HG03571 (cell line): ENCODE data around the gene SLC2A4.

Experiments
- ATAC-seq: cut with Tn5 transposase; IDR thresholded peaks from one replicate; pipeline ENCODE4 v1.9.1; 2021; ENCODE audit not compliant: unreplicated experiment

SLC2A4 gene

DNA sequence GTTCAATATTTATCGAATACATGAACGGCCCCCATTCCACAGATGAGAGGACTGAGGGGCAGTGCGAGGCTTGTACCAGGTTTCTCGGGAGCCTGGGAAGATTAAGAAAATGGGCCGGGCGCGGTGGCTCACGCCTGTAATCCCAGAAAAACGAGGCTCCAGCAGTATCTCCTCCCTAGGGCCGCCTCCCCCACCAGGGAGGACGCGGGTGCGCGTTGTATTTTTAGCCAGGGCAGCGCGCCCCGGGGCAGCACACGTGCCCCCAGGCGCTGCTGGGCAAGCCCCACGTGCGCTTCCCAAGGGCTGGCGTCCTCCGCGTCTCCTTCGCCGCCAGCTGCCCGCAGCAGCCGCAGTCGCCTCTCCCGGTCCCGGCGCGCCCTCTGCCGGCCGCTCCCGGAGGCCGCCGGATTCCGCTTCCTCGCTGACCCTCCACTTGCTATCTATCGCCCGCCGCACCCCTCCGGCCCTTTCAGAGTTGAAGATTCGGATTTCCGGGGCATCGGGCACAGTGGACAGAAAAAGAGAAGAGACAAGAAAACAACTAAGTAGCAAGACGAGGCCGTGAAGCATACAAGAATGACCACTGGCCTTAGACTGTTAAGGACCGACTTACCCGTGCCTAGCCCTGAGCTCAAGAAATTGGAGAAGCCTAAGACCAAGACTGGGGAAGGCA is 14.8 kb downstream of the SLC2A4 start:
- ATAC-seq: no peak

DNA sequence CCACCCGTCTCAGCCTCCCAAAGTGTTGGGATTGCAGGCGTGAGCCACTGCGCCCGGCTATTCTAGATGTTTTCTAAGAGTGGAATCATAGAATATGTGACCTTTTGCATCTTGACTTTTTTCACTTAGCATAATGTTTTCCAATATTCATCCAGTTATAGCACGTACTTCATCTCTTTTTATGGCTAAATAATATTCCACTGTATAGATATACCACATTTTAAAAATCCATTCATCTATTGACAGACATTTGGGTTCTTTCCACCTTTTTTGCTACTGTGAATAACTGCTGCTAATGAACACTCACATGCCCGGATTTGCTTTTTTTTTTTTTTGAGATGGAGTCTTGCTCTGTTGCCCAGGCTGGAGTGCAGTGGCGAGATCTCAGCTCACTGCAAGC is 22.7 kb downstream of the SLC2A4 start:
- ATAC-seq: no peak

DNA sequence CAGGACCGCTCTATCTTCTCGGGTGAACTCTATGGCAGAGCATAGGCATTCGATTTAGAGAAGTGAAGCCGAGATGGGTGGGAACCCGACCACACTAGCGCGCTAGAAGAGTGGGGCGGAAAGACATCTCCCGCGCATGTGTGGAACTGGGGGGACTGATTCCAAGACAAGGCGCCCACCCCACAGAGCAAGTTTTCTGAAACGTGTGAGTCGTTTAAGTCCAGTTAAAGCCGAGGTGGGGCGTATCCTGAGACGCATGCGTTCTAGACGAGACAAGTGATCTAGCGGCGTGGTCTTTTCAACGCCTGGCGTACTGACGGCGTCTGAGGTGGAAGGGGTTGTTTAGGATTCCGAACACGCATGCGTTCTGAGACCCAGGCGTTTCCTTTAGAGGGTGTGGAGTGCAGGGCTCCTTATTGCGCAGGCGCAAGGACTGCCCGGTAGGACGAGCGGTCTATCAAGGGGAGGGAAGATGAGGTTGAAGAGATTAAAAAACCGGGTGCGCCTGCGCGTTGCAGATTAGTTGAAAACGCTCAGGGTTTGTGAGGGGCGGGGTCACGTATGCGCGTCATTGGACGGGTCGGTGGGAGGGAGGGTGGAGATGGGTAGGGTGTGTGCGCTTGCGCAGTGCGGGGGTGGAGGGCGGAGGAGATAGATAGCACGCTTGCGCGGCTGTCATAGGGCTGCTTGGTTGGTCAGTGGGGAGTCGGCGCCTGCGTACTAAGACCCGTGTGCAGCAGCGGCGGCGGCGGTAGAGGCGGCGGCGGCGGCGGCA is 25.6 kb downstream of the SLC2A4 start, which contains the start of gene EIF5A:
TSS of gene EIF5A (plus strand) at position 718 of the 775 bp plus-strand sequence. CDS start 2,008 bp downstream, outside the sequence.
- ATAC-seq: peak; percentile 68

DNA sequence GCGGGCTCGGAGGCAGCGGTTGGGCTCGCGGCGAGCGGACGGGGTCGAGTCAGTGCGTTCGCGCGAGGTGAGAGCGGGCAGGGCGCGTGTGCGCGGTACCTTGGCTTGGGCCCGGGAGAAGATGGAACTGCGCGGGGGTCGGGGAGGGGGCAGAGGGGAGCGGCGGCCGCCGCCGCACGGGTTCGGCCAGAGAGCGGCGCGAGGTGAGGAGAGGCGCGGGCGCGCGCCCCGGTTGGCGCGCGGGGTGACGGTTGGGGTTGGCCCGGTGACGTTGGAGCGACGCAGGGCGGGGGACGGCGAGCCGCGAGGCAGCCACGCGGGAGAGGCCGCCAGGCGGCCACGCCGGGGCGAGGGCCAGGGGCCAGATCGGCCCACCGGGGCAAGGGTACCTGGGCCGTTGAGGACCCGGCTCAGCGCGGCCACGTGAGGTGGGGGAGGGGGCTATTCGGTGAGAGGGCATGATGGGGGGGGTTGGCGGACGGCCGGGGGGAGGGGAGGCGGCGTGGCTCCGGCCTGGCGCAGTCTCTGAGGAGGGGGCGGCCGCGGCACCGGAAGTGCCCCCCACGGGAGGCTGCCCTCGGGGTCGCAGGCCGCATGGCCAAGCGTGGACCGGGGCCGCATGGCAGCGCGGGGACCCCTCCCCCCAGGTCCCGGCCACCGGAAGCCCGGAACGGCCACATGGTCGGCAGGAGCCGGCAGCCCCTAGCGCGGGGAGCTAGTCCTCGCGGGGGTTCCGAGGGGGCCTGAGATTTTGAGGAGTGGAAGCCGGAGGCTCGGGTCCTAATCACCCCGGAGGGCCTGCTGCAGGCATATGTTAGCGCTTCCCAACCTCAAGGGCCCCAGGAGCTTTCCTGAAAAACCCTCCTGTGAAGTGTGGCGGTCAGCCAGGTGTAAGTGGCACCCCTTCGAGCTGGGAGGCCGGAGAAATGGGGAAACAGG is 26.4 kb downstream of the SLC2A4 start:
- ATAC-seq: no peak

DNA sequence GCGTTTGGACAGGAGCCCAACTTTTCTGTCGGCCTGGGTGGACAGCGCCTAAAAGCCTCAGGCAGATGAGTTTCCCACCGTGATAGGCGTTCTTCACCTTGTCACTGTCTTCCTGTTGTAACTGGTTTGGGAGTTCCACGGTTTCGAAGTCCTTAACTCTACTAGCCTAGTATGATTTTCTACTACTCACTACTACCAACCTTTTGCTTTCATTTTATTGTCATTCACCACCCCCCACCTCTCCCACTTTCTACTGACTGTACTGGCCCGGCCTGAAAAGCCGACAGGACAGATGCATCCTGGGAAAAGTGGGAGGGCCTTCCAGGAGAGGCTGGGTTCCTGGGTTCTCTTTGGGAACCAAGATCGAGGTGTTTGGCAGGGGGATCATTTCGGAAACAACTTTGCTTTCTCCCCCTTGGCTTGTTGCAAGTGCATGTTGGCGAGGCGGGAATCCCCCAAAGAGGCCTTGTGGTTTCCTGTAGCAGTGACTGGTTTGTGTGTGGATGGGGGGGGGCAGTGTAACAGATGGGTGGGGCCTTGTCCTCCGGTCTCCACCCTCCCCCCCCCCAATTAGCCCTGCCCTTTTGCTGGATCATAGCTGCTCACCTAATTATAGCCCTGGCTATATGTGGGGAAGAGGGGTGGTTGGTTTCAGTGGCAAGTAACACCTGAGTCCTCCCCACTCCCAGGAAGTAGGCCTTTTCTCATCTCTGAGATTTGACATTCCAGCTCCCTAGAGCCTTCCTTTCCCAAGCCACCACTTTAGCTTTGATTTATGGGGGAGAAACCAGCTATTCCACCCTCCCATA is 27.3 kb downstream of the SLC2A4 start:
- no peak for ATAC-seq

- no peak for ATAC-seq
These were observed 28.1 kb downstream of the SLC2A4 start for GRCh38 chr17:7309628-7310027.

GRCh38 chr17:7311110-7311705 is 29.7 kb downstream of the SLC2A4 start:
- no peak for ATAC-seq

- no peak for ATAC-seq
These were observed 31.0 kb downstream of the SLC2A4 start for GRCh38 chr17:7312432-7313087.

- no peak for ATAC-seq
These were observed 31.8 kb downstream of the SLC2A4 start for GRCh38 chr17:7313088-7313889.

- ATAC-seq: no peak
These were observed 32.6 kb downstream of the SLC2A4 start for GRCh38 chr17:7313890-7314718.

- ATAC-seq: peak; percentile 49
These were observed 33.4 kb downstream of the SLC2A4 start, which contains the start of gene GPS2 for GRCh38 chr17:7314719-7315569. Gene GPS2, minus strand, starts transcription at chr17:7315360. Its CDS starts 308 bp downstream, at chr17:7315052.

DNA sequence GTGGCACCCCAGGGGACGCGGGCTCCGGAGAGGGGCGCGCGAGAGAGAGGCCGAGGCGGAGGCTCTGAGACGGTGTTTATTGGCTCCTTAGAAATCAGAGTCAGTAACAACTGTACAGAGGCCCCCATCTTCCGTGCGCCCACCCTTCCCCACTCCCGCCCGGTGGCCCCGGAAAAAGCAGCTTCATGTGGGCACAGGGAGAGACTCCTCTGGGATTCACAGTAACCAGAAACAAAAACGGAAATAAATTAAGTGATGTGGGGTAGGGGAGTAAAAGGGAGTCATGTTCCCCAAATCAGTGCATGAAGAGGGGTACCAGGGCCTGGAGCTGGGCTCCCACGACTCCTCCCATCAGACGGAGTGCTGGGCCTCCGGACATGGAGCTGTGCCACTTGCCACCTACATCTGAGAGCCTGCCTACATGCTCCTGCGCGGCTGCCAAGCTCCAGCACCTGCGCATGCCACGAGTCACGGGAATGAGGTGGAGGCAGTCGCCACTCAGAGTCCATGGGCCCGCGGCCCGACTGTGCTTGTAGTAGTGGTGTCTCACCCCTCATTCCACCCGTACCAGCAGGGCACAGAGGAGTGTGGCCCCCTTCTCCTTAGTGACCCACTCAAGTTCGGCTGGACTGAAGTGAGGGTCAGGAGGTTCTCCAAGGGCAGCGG is 34.2 kb downstream of the SLC2A4 start:
- no peak for ATAC-seq

- ATAC-seq: no peak
These were observed 35.8 kb downstream of the SLC2A4 start for GRCh38 chr17:7317161-7317803.

DNA sequence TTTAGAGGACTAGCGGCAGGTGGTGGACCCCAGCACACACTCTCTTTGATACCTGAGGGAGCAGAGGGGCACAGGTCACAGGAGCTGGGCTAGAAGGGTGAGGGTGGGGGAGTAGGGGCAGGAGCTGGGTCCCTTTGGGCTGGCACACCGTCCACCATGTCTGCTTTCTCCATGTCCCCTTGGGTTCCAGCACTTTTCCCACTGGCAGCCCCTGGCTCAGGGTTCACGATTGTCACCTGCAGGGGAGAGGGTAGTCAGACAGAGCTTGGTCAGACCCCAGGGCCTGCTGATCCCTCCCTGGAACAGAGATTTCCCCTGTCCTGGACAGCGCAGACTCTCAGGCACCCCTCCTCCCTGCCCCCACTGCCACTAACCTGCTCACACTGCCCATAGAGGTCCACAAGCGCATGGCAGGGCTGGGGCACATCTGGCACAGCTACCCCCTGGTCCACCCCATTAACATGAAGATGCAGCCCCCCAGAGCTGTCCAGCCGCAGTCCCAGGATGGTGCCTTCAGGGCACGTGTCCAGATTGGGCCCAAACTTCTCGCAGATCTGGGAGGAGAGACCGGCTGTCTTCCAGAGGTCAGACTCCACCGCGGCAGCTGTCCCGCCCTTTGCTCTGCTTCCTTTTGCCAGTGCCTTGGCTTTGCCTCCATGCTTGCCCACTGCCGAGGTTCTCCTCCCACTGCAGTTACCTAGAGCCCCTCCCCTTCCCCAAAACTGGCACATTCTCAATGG is 36.8 kb downstream of the SLC2A4 start:
- no peak for ATAC-seq

DNA sequence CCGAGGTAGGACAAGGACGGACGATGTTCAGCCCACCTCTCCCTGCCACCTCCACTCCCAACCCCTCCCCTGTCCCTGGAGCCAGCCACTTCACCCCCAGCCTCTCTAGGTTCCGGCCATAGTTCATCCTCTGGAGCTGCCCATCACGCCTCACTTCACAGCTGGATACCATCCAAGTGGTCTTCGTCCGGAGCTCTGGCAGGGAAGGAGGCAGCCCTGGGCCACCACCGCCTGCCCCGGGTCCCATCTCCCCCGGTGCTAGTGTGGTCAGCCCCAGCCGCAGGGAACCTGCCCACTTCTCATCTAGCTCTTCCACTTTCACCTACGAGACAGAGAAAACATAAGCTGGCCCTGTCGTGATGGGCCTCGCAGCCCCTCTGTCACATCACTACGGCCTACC is 39.9 kb downstream of the SLC2A4 start:
- no peak for ATAC-seq
